Activated T-cell treated with anti-CD3 and anti-CD28 coated beads for 24 hours (primary cell): ENCODE measurements around the gene COL8A1.

Experiments
- DNase-seq: peaks from one replicate; pipeline ENCODE4 v3.0.0-alpha.2; 2020; ENCODE audit warnings: low read depth

COL8A1 gene

GRCh38 chr3:99639579-99639978, 1.2 kb downstream of the COL8A1 start:
- no peak for DNase-seq

DNA sequence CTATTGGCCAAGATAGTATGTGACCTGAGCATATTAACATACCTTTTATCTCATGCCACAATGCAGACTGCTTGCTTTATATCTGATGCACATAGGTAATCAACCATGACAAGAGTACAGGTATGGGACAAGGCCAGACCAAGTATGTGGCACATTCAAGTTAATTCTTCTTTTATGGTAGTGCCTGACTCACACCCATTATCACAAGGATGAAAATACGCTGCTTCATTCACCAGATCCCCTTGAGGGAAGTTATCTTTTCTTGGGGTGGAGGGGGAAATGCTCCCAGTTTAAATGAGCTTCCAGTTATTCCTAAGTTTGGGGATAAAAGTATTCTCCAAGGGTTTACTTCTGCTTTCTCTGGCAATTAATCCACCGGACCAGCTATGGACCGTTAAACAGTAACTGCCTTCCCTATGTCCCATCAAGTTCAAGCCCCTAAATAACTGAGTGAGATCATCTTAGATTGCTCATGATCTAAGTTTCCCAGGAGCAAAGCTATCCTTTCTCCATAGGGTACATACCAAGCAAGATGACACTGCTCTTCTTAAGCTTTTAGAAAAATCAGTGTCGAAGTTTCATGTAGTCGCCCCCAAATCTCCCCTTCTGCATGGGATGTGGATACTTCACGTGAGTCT, 1.9 kb downstream of the COL8A1 start:
- DNase-seq = no peak

- no peak for DNase-seq
Measured at GRCh38 chr3:99641480-99641879, 3.1 kb downstream of the COL8A1 start.

GRCh38 chr3:99641982-99642381, 3.6 kb downstream of the COL8A1 start:
- DNase-seq = no peak

DNA sequence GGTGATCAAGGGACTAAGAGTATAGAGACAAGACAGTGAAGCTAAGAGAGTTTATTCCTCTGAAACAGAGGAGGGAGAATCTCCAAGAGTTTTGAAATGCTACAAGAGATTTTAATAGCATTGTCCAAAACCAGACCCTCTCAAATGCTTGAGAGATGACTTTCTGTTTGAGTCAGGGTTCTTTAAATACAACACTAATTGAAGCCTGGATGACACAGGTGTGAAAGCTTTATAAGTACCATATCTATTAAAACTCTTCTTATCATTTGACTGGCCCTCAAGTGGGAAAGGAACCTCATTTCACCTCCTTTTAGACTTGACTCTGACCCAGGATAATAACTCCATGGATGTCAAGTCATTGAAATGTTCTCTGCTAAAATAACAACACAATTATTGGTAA, 5.6 kb downstream of the COL8A1 start:
- no peak for DNase-seq

- DNase-seq = no peak
Measured at GRCh38 chr3:99644746-99645145, 6.4 kb downstream of the COL8A1 start.

DNA sequence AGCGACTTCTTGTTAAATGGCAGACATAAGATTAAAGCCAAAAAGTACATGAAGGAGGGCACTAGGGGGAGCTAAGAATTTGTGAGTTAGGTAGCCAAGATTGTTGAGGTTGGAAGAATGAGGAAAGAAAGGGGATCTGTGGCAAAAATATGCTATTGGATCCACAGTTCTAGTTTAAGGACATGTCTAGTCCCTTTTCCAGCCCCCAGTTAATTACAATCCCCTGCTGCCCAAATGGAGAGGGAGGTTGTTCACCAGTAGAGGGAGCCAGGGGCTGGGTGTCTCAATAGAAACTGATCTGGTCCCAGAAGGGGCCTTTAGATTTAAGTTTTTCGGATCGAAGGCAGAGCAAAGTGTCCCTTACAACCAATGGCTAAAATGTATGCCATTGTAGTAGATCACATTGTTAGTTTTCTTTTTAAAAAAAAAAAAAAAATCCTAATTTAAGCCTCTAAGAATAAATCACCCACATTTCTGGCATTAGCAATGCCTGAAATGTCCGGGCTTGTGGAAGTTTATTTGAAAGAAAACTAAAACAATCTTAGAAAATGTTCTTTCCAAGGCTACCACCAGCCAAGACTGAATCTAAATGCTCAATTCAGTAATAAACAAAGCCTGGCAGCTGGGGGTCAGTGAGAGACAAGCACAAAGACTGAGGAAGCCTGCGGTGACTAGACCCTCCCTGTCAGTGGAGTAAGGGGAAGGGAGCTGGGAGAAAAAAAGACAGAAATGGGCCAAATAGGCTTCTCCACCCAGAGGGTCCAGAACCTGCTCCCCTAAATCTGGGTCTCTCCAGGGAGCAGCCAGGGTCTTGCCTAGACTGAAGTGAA, 7.1 kb downstream of the COL8A1 start:
- no peak for DNase-seq

DNA sequence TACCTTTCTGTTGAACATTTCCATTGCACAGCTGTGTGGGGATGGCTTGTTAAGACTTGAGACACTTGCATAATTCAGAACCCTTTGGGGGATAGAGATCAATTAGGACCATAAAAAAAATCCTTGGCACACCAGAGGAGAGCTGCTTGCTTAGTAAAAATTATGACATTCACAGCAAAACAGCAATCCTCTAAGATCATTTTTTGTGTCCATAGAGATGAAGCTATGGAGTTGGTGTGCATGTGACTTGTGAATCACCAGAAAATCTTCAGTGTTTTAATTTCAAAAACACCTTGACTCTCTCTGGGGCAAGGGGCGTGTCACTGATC, 7.7 kb downstream of the COL8A1 start:
- DNase-seq = no peak

DNA sequence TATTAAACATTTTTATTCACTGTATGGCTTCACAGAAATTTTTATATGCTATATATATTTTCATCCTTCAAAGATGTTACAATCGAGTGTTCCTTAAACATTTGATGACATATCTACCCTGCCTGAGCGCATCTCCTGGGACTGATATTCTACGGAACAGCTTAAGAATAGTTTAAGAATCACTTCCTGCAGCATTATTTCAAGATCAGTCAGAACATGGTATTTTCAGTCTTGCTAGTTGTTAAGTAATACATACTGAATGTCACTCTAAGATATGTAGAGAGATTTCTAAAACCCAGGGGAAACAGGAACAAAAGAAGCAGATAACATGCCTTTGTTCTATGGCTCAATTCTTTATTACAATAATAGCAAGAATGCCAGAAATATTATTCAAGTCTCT, 8.7 kb downstream of the COL8A1 start:
- DNase-seq = no peak

DNA sequence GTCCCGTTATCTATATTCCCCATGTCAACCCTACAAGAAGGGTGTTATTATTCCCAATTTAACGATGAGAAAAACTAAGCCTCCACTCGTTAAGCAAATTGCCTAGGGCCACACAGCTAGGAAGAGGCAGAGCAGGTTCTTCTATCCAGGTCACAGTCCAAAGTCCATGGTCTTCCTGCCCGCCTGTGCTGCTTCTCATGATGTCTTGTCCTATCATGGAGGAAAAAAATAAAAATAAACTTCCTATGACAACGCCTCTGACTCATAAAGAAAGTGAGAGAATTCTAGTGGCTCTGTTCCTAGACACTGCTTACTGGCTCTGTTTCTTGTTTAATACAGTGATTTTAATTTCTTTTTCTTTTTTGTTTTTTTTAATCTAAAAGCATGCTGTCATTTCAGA, 9.7 kb downstream of the COL8A1 start:
- DNase-seq = no peak

GRCh38 chr3:99648516-99648915, 10.1 kb downstream of the COL8A1 start:
- DNase-seq = no peak

GRCh38 chr3:99651531-99651930, 13.1 kb downstream of the COL8A1 start:
- DNase-seq = no peak

DNA sequence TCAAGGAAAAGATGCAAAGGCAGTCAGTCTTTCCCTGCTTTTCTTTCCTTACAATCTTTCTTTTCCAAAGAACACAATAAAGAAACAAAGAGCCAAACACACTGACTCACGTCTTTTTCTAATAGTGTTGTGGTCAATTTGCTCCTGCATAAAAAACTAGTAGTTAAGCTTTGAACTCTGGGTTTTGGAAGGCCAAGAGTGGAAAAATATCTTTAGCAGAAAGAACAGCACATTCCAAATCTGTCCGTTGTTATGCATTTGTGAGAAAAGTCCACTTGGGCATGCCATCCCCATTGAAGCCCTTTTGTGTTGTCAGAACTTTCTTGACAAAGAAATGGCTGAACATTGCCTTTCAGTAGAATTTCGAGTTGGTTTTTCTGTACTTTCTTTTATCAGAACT, 18.2 kb downstream of the COL8A1 start:
- no peak for DNase-seq

GRCh38 chr3:99658274-99658673, 19.9 kb downstream of the COL8A1 start:
- DNase-seq = no peak

DNA sequence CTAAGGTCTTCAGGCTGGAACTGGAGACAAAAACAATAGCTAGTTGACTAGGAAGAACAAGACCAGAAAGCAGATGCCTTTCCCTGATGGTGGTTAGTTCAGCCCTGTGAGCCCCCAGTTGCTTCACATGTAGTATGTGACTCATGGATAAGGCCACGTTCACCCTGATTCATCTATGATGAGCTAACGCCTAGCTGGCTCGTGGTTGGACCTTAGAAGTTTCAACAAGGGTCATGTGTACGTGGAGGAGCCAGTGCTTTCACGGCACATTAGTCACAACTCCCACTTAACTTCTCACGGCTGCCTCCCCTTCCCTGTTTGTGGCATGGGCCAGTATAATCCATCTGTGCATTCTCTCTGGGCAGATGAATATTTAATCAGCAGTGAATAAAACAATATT, 20.6 kb downstream of the COL8A1 start:
- DNase-seq = no peak

GRCh38 chr3:99659951-99660350, 21.6 kb downstream of the COL8A1 start:
- no peak for DNase-seq

- DNase-seq = no peak
Measured at GRCh38 chr3:99662838-99663570, 24.6 kb downstream of the COL8A1 start.

DNA sequence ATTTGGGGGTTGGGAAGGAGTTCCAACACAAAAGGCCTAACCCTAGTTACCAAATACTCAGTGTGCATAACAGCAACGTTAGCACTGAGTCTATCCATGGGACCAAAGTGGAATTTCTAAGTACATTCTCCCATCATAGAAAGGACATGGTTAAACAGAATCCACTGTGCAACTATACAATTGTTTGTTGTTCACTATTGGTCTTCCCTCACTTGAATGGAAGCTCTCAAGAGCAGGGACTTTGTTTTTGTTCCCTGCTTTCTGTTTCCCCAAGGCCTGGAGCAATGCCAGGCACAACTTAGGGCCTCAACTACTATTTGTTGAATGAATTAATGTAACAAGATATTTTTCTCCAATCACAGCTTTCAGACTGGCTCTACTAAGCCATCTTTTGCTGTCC, 25.6 kb downstream of the COL8A1 start:
- DNase-seq = no peak

DNA sequence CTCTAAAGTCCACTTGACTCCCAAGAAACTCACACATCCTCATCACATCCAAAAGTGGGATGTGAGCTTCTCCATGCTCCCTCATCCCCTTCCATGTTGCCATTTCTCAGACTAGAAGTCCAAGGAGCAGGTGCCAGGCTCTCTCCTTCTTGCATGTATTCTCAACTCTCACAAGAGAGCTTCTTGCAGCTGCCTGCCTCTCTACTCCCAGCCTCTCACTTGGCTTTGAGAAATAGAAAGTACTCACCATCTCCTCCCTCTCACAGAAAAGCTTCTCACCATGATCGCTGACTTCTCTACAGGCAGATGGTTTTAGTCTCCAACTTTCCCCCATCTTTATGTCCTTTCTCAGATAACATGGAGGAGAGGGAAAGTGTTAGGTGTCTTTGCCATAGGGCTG, 26.6 kb downstream of the COL8A1 start:
- DNase-seq = no peak

DNA sequence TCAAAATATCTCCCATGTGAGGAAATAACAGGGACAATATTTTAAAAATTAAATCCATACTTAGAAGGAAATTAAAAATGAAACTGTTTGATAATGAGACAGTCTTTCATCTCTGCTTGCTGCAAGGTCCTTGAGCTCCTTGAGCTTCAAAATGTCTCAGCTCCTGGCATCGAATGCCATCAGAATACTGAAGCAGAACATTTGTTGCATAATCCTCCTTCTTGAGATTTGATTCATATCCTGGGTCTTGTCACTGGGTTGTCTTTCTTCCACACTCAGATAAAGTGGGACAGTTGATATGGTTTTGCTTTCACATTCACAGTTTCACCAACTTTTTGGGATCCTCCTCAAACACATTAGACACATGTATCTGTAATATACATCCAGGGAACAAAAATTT, 27.8 kb downstream of the COL8A1 start:
- no peak for DNase-seq

- no peak for DNase-seq
Measured at GRCh38 chr3:99668044-99668443, 29.6 kb downstream of the COL8A1 start.

GRCh38 chr3:99669879-99670555, 31.6 kb downstream of the COL8A1 start:
- DNase-seq = no peak

DNA sequence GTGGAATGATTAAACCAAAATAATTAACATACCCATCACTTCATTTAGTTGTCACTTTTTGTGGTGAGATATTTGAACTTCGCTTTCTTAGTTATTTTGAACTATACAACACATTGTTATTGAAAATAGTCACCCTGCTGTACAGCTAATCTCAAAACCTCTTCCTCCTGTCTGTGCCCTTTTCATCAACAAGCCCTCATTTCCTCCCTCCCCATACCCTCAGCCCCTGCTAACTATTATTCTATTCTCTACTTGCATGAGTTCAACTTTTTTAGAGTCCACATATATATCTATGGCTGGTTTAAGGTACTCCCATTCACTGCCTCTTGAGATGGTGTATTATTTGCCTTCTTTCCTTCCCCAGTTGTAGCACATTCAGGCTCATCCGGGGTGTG, 32.2 kb downstream of the COL8A1 start:
- DNase-seq = no peak
